ENCODE measurements around the gene M1AP.

DNA sequence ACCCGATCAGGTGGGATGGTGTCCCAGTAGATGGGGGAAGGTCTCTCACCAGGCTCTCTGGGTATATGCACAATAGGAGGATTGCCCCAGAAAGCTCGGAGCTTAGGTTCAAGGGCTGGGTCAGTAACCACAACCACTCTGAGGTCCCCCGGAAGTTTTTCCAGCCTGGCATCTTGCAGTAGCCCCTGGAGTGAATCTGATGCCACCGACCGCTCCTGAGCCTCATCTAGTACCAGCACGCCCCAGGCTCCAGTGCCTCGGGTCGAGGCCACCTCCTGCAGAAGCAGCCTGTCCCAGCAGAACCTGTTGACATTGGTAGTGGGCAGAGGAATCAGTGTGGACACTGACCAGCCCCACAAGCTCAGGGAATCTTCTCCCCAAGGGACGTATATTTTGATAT, 124.1 kb downstream of the M1AP start:
- TF ChIP-seq, protein P1, sequence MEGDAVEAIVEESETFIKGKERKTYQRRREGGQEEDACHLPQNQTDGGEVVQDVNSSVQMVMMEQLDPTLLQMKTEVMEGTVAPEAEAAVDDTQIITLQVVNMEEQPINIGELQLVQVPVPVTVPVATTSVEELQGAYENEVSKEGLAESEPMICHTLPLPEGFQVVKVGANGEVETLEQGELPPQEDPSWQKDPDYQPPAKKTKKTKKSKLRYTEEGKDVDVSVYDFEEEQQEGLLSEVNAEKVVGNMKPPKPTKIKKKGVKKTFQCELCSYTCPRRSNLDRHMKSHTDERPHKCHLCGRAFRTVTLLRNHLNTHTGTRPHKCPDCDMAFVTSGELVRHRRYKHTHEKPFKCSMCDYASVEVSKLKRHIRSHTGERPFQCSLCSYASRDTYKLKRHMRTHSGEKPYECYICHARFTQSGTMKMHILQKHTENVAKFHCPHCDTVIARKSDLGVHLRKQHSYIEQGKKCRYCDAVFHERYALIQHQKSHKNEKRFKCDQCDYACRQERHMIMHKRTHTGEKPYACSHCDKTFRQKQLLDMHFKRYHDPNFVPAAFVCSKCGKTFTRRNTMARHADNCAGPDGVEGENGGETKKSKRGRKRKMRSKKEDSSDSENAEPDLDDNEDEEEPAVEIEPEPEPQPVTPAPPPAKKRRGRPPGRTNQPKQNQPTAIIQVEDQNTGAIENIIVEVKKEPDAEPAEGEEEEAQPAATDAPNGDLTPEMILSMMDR (IDR thresholded peaks at IDR 0.05), result no peak
- no peak for TF ChIP-seq POLR2A (IDR thresholded peaks at IDR 0.05)

Data from esophagus squamous epithelium (tissue), 4 donors.